ENCODE results near the gene ADARB2. TPM values are rescaled to one million over a fixed set of nuclear protein-coding genes. Genes with fewer than 3 reads are reported as not detected.

Gene ADARB2
- total and polyA plus RNA-seq, 10 of the 15 experiments (the other 5 are each of a cell fraction or from before 2014, with no cell fraction given): 0.02 to 4.1 (median 0.76) TPM

DNA sequence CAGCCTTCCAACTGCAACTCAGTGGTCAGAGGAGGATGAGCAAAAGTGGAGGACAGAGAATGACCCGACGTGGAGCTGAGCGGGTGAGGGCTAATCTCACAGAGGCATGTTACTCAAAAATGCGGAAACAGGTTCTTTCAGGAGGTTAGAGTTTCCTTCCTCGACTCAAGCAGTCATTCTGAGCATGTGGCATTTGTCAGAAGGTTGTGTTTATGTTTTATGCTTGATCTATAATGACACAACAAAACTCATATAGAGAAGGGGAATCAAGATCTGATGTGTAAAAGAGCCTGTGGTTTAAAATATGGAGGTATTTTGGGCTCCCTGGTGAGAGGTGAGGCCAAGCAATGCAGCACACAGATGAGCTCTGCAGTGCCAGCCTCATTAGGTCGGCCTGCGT is 311.4 kb downstream of the ADARB2 start (continued):
- TF ChIP-seq, protein P1, sequence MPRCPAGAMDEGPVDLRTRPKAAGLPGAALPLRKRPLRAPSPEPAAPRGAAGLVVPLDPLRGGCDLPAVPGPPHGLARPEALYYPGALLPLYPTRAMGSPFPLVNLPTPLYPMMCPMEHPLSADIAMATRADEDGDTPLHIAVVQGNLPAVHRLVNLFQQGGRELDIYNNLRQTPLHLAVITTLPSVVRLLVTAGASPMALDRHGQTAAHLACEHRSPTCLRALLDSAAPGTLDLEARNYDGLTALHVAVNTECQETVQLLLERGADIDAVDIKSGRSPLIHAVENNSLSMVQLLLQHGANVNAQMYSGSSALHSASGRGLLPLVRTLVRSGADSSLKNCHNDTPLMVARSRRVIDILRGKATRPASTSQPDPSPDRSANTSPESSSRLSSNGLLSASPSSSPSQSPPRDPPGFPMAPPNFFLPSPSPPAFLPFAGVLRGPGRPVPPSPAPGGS (IDR thresholded peaks at IDR 0.05; ENCODE audit: borderline replicate concordance, insufficient read depth, low read depth, low read length, poor library complexity, severe bottlenecking): peak; percentile 49
- TF ChIP-seq POLR2AphosphoS5 (IDR thresholded peaks at IDR 0.05; ENCODE audit: low read length) (no peak), POU2F2 (IDR thresholded peaks at IDR 0.05; ENCODE audit: borderline replicate concordance, low read depth, low read length) (no peak), SIN3A (IDR thresholded peaks at IDR 0.05; ENCODE audit: low read depth, low read length) (no peak), ASH2L (IDR thresholded peaks at IDR 0.05; ENCODE audit: borderline replicate concordance, low read depth) (no peak), SPI1 (IDR thresholded peaks at IDR 0.05; ENCODE audit: borderline replicate concordance, insufficient read depth, low read depth, low read length) (peak; percentile 66), IKZF1 (conservative IDR thresholded peaks at IDR 0.05) (peak; percentile 48), FOXM1 (IDR thresholded peaks at IDR 0.05; ENCODE audit: low read depth, low read length) (no peak), NFYB (IDR thresholded peaks at IDR 0.05; ENCODE audit: insufficient read depth, low read depth, low read length) (no peak), WRNIP1 (IDR thresholded peaks at IDR 0.05; ENCODE audit: borderline replicate concordance, low read depth, low read length) (no peak), MTA2 (IDR thresholded peaks at IDR 0.05; ENCODE audit: low read depth) (peak; percentile 29; the same call in 1 of the 2 replicates), IKZF2 (IDR thresholded peaks at IDR 0.05) (peak; percentile 31 to 33; a peak in 2 of 4 replicates), NFIC (IDR thresholded peaks at IDR 0.05; ENCODE audit: low read depth, low read length) (peak; percentile 59; the same call in 1 of the 2 replicates), NFXL1 (IDR thresholded peaks at IDR 0.05; ENCODE audit: borderline replicate concordance) (no peak), SIX5 (IDR thresholded peaks at IDR 0.05; ENCODE audit: low read depth, low read length, severe bottlenecking) (no peak), EP300 (IDR thresholded peaks at IDR 0.05; ENCODE audit: borderline replicate concordance in 1 of 2, control insufficient read depth in 1 of 2, low read depth in 2 of 2, low read length in 2 of 2) (peak in 1 of 2 experiments; percentile 46; a peak in 2 of 4 replicates), HCFC1 (IDR thresholded peaks at IDR 0.05; ENCODE audit: low read length) (no peak)
- TF ChIP-seq, protein P2, sequence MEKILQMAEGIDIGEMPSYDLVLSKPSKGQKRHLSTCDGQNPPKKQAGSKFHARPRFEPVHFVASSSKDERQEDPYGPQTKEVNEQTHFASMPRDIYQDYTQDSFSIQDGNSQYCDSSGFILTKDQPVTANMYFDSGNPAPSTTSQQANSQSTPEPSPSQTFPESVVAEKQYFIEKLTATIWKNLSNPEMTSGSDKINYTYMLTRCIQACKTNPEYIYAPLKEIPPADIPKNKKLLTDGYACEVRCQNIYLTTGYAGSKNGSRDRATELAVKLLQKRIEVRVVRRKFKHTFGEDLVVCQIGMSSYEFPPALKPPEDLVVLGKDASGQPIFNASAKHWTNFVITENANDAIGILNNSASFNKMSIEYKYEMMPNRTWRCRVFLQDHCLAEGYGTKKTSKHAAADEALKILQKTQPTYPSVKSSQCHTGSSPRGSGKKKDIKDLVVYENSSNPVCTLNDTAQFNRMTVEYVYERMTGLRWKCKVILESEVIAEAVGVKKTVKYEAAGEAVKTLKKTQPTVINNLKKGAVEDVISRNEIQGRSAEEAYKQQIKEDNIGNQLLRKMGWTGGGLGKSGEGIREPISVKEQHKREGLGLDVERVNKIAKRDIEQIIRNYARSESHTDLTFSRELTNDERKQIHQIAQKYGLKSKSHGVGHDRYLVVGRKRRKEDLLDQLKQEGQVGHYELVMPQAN (conservative IDR thresholded peaks at IDR 0.05): no peak
- TF ChIP-seq, protein P3, sequence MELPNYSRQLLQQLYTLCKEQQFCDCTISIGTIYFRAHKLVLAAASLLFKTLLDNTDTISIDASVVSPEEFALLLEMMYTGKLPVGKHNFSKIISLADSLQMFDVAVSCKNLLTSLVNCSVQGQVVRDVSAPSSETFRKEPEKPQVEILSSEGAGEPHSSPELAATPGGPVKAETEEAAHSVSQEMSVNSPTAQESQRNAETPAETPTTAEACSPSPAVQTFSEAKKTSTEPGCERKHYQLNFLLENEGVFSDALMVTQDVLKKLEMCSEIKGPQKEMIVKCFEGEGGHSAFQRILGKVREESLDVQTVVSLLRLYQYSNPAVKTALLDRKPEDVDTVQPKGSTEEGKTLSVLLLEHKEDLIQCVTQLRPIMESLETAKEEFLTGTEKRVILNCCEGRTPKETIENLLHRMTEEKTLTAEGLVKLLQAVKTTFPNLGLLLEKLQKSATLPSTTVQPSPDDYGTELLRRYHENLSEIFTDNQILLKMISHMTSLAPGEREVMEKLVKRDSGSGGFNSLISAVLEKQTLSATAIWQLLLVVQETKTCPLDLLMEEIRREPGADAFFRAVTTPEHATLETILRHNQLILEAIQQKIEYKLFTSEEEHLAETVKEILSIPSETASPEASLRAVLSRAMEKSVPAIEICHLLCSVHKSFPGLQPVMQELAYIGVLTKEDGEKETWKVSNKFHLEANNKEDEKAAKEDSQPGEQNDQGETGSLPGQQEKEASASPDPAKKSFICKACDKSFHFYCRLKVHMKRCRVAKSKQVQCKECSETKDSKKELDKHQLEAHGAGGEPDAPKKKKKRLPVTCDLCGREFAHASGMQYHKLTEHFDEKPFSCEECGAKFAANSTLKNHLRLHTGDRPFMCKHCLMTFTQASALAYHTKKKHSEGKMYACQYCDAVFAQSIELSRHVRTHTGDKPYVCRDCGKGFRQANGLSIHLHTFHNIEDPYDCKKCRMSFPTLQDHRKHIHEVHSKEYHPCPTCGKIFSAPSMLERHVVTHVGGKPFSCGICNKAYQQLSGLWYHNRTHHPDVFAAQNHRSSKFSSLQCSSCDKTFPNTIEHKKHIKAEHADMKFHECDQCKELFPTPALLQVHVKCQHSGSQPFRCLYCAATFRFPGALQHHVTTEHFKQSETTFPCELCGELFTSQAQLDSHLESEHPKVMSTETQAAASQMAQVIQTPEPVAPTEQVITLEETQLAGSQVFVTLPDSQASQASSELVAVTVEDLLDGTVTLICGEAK (IDR thresholded peaks at IDR 0.05; ENCODE audit: borderline replicate concordance): no peak
- TF ChIP-seq, protein P4, sequence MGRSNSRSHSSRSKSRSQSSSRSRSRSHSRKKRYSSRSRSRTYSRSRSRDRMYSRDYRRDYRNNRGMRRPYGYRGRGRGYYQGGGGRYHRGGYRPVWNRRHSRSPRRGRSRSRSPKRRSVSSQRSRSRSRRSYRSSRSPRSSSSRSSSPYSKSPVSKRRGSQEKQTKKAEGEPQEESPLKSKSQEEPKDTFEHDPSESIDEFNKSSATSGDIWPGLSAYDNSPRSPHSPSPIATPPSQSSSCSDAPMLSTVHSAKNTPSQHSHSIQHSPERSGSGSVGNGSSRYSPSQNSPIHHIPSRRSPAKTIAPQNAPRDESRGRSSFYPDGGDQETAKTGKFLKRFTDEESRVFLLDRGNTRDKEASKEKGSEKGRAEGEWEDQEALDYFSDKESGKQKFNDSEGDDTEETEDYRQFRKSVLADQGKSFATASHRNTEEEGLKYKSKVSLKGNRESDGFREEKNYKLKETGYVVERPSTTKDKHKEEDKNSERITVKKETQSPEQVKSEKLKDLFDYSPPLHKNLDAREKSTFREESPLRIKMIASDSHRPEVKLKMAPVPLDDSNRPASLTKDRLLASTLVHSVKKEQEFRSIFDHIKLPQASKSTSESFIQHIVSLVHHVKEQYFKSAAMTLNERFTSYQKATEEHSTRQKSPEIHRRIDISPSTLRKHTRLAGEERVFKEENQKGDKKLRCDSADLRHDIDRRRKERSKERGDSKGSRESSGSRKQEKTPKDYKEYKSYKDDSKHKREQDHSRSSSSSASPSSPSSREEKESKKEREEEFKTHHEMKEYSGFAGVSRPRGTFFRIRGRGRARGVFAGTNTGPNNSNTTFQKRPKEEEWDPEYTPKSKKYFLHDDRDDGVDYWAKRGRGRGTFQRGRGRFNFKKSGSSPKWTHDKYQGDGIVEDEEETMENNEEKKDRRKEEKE (IDR thresholded peaks at IDR 0.05): no peak

Data from GM12878 (cell line).